Measurements from ENCODE around the gene CPZ.

The CPZ gene

DNA sequence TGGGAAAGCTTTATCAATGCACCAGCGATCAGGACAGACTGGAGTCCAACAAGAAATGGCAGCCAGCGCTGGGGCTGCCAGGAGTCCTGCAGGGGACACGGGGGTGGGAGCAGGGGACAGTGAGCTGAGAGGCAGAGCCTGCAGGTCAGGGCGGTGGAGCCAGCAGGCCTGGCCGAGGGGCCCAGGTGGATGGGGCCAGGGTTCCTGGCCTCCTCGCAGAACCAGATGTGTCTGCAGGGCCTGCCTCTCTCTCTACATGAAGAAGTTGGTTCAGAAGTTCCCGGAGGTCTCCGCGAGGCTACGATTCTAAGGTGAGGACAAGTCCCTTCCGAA lies 63.6 kb downstream of the CPZ start:
- DNase-seq = no peak

DNA sequence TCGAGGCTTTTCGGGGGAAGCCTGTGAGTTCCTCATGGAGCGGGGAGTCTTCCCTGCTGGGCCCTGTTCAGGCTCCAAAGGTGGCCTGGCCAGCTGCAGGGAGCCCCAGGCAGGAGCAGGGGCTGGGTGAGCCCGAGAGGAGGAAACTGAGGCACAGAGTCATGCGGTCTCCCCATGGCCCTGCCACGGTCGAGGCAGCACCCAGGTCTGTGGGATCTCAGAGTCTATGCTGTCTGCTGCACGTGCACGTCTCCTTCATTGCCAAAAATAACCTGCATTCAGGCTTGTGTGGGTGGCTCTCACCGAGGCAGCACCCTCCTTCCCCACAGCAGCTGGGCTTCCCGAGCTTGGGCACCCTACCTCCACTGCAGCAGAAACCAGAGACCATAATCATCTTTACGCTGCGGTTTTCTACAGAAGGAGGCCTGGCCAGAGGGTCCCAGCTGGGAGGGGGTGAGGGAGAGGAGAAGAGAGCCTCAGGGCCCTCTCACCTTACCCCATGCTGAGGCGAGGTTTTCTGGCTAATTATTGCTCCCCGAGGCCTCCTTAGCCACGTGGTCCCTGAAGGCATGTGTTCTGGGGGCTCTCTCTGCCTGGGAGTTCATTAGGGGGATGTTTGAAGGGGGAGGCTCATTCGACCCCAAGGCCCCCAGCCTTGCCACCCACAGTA lies 64.3 kb downstream of the CPZ start:
- no peak for DNase-seq

DNA sequence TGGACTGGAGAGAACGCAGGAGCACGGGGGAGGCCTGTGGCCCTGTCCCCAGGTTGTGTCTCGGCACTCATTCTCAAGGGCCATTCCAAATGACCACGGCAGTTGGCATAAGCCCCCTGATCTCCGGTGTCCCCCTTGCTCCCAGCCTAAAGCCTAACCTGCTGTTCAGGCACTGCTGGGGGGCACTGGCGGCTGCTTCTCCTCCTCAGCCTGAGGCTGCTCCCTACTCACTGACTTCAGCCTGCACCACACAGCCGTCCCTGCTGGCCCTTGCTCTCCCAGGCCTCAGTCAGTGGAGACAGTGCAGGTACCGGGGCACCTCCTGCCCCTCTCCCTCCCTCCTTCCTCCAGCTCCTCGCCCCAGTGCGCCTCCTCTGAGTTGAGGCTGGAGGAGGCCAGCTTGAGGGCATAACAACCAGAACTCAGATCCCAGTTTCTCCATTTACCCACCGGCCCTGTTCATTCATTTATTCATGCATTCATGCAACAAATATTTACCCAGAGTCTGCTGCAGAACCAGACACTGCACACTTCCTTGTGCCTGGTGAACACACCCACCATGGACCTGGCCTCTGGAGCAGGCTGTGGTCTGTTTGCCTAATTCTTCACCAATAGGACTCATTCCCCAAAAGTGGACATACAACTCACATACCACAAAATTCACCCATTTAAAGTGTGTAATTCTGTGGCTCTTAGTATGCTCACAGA lies 65.0 kb downstream of the CPZ start:
- no peak for DNase-seq

DNA sequence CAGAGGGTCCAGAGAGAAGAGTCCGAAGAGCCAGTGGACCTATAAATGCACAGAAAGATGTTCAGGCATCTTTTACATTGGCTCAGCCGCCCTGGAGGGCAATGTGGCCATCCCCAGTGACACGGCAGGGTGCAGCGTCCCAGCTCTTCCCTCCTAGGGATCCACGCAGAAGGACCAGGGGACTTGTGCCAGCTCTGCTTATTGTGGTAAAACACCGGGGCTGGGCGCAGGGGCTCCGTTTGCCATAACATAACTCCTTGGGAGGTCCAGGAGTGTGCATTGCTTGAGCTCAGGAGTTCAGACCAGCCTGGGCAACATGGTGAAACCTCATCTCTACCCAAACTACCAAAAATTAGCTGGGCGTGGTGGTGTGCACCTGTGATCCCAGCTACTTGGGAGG lies 70.2 kb downstream of the CPZ start:
- DNase-seq = no peak

DNA sequence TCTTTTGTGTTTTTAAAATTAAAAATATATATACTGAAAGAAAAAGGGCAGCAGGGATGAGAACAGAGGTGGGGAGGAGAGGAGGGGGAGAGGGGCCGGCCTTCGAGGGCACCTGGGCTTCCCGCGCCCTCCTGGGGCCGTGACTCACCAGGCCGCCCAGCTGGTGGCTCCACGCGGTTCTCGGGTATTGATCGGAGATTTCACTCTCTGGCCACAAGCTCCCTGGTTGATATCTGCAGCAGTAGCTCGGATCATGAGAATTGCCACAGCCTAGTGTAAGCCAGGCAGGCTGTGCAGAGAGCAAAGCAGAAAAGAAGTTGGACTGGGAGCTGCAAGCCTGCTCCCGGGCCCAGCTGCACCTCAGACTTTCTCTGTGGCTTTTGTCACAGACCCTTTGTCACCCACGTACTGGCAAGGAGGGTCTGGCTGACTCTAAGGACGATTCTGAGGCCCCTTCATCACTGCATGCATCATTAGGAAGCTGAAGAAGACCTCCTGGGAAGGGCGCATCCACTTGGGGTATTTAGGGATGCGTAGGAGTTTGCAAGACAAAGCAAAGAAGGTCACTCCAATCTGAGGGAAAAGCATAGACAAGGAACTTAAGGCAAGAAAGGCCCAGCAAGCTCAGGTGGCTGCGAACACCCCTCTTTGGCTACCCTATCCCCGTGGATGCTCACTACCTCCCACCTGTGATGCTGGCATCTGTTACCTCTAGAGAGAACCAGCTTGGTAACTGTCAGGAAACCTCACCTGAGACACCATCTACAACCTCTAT lies 71.7 kb downstream of the CPZ start:
- no peak for DNase-seq

DNA sequence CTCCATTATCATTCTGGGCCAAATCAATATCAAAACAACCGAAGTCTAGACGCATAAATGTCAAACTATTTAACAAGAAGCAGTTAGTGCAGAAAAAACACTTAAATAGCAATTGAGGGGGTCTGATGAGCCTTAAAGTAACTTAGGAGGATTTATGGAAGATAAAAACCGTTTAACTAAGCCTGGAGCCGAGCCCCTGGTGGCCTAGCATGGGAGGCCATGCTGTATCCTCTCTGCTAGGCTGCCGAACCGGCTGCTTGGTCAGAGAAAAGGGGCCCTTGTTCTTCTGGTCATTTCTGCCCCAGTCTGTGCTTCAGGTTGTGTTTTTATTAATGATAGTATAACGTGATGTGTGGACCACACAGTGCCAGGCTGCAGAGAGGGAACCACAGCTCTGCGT lies 72.4 kb downstream of the CPZ start:
- DNase-seq = no peak

DNA sequence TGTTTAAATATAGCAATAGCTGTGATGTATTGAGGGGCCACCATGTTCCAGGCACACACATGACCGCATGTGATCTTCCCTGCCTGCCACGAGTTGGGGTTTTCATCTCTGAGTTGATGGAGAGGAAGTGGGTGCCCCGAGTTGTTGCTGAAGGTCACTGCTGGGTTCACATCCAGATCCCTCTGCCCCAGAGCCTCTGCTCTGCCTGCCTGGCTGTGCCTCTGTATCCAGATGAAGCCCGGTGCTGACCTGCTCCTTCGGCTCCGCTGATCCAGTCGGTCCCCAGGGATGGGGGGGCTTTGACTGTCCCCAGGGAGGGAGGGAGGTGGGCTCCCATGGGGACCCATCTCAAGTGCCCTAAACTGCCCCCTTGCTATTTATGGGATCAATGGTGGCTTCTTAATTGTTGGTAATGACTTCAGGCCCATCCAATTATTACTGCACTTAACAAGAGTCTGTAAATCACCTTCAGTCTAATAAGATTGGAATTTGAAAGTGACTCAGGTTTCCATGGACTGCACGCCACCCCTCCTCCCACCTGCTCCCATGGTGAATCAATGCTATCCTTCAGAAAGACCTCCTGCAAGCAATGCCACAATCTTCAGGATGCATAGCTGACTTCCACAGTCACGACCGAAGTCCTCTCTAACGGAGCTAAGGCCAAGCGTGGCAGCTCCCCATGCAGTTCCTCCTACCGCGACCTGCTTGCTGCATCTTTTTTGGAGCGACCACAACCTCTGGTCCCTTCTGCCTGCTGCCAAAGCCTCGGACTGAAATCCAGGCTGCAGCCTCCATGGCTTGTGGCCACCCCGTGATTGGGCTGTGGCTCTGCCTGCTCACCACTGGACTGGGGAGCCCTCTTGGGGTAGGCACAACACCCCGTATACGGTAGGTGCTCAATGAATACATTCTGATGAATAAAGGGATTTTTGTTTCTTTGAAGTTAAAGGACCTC lies 73.1 kb downstream of the CPZ start:
- DNase-seq = no peak

DNA sequence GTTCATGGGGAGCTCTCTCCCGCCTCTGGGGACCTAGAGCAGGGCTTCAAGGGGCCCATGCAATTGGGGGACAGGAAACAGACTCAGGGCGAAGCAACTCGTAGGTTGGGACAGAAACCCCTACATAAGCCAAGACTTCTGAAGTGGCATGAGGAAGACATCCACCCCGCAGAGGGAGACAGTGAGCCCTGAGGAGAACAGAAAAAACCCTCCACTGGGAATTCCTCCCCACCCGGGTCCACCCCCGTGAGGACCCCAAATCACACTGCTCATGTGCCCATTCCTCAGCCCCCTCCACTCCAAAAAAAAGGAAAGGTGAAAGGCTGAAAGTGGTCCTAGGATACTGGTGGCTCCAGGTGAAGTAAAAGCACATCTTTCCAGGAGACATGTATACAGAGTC lies 74.0 kb downstream of the CPZ start:
- no peak for DNase-seq
